SH-SY5Y (cell line): ENCODE measurements around the gene JAK2.

Experiments
- GATA2 ChIP-seq: IDR thresholded peaks from 2 replicates; pipeline ENCODE4 v1.6.1; 2011; ENCODE audit warnings: mild to moderate bottlenecking, low read depth, low read length
- GATA3 ChIP-seq: IDR thresholded peaks from 2 replicates; pipeline ENCODE4 v1.6.1; 2011; ENCODE audit warnings: low read depth, mild to moderate bottlenecking, low read length, moderate library complexity

- TF ChIP-seq GATA2: no peak
- no peak for TF ChIP-seq GATA3
Observed at GRCh38 chr9:4994166-4994890, 9.3 kb downstream of the JAK2 start.
